22Rv1 (cell line): ENCODE data around the gene TCF7L1.

Experiments used
- H3K27ac ChIP-seq: fragments of 450-650 bp; 2 replicates; pipeline ENCODE4 v1.5.1; 2017
- ZFX ChIP-seq: fragments of 450-650 bp; IDR thresholded peaks from 2 replicates; pipeline ENCODE4 v1.6.1; 2017; ENCODE audit warnings: antibody characterized with exemption, borderline replicate concordance
- TF ChIP-seq, protein P1 (sequence below): fragments of 450-650 bp; IDR thresholded peaks from 2 replicates; pipeline ENCODE4 v1.5.1; 2017; ENCODE audit warnings: mild to moderate bottlenecking

TCF7L1 gene

DNA sequence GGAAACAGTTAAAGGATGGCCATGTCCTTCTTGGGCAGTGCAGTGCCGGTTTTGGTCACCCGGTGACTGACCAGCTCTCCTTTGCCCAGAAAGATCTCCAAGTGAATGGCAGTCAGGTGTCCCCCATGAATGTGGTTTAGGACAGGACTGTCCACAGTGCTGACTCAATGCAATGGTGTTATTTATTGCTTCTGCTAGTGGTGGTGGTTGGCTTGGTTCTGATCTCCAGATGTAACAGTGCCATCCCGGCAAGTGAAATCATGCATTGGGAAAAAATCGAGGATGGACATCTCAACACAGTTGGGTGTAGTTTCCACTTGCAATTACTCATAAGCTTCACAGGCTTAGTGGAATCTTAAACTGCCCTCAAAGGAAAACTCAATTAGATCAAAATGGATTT lies 112.7 kb downstream of the TCF7L1 start:
- H3K27ac ChIP-seq = no peak overlapping the region
- TF ChIP-seq, protein P1, sequence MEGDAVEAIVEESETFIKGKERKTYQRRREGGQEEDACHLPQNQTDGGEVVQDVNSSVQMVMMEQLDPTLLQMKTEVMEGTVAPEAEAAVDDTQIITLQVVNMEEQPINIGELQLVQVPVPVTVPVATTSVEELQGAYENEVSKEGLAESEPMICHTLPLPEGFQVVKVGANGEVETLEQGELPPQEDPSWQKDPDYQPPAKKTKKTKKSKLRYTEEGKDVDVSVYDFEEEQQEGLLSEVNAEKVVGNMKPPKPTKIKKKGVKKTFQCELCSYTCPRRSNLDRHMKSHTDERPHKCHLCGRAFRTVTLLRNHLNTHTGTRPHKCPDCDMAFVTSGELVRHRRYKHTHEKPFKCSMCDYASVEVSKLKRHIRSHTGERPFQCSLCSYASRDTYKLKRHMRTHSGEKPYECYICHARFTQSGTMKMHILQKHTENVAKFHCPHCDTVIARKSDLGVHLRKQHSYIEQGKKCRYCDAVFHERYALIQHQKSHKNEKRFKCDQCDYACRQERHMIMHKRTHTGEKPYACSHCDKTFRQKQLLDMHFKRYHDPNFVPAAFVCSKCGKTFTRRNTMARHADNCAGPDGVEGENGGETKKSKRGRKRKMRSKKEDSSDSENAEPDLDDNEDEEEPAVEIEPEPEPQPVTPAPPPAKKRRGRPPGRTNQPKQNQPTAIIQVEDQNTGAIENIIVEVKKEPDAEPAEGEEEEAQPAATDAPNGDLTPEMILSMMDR = no peak
- TF ChIP-seq ZFX = no peak

DNA sequence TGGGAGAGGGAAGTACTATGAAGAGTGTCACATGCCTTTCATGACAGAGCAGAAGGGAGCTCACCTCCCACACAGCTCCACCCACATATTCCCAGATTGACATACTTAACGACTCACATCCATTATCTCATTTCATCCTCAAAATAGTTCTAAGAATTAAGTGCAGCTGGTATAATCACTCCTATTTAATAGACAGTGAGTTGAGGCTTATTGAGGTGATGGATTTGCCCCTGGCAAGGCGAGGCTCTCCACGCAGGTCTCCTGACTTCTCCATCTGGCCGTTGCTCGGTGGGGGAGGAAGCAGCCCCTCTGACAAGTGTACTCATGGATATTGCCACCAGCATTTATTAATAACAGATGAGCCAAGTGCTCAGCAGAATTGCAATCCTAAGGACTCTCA lies 113.2 kb downstream of the TCF7L1 start:
- no peak for TF ChIP-seq ZFX
- TF ChIP-seq, protein P1 = no peak
- no peak overlapping the region for H3K27ac ChIP-seq

DNA sequence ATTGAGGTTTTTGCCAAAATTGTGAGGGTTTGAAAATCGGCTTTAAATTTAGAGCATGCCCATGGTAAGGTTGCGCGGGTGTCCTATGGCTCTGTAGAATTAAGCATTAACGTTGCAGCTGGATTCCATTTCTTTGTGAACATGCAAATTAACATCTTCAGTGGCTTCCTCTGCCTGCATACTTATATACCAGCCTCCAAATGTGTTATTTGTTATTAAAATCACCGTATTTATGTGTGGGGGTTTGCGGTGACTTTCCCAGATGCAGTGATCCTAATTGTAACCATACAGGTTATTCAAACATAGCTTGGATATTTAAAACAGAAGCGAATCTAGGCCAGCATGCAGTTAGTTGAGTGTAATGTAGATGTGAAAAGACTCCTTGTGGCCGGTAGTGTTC lies 114.4 kb downstream of the TCF7L1 start:
- no peak overlapping the region for H3K27ac ChIP-seq
- TF ChIP-seq, protein P1 = no peak
- TF ChIP-seq ZFX = no peak

- no peak overlapping the region for H3K27ac ChIP-seq
These were observed 115.7 kb downstream of the TCF7L1 start for GRCh38 chr2:85248773-85249509.

DNA sequence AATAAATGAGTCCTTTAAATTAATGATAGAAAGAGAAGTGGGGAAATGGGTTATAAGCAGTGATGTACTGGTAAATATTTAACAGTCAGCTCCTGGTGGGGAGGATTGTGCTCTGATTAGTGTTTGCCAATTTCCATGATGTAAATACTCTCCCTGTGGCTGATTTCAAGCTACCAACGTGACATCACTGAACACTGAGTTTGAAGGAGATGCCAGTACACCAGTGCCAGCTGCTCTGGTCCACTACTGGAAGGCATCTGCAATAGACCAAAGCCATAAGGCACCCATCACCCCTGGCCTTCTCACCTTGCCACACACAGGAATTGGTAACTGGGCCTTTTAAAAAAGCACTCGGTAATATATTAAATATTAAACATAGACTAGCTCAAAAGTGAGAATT lies 116.9 kb downstream of the TCF7L1 start:
- H3K27ac ChIP-seq = no peak overlapping the region
- TF ChIP-seq, protein P1 = no peak
- TF ChIP-seq ZFX = no peak

More at GRCh38 chr2:85248773-85249509, 115.7 kb downstream of the TCF7L1 start:
- no peak for TF ChIP-seq ZFX
- TF ChIP-seq, protein P1 = no peak

DNA sequence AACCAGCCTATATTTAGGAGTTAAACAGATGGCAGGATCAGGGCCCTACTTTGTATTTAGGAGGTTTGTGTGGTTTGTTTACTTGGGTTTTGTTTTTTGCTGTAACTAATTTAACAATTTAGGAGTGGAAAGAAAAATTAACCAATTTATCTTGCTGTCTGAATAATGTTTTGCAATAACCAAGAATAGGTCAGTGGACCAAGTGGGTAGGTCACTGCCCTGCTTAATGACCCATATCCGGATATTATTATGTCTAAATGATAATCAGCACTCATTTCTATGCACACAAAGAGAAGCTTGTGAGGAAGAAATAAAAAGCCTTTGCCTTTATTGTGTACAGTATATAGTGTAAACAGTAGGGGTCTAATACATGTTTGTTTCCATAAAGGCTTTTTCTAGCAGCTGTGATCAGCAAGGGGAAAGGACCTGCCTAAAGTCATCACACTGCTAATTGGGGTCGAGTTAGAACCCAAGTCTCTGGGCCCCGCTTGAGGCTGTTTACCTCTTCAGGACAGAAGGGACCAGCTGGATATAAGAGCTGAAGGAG lies 118.0 kb downstream of the TCF7L1 start:
- TF ChIP-seq, protein P1 = no peak
- no peak for TF ChIP-seq ZFX
- no peak overlapping the region for H3K27ac ChIP-seq

GRCh38 chr2:85253890-85254289 lies 120.7 kb downstream of the TCF7L1 start:
- no peak overlapping the region for H3K27ac ChIP-seq
- TF ChIP-seq ZFX = no peak
- TF ChIP-seq, protein P1 = no peak
